ENCODE data around the gene UBALD1.

DNA sequence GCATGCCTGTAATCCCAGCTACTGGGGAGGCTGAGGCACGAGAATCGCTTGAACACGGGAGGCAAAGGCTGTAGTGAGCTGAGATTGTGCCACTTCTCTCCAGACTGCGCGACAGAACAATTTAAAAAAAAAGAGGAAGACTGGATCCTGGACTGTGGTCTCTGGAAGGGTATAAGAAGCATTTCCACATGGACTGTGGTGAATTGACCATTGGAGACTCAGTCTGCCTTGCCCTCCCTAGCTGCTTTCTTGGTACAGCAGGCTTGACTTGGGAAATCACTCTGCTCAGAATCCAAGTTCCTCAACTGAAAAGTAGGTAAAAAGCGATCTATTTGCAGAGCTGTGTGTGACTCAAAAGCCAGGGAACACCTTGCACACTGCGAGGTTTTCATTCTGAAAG is 8.9 kb upstream of the UBALD1 start:
- TF ChIP-seq, protein P1, sequence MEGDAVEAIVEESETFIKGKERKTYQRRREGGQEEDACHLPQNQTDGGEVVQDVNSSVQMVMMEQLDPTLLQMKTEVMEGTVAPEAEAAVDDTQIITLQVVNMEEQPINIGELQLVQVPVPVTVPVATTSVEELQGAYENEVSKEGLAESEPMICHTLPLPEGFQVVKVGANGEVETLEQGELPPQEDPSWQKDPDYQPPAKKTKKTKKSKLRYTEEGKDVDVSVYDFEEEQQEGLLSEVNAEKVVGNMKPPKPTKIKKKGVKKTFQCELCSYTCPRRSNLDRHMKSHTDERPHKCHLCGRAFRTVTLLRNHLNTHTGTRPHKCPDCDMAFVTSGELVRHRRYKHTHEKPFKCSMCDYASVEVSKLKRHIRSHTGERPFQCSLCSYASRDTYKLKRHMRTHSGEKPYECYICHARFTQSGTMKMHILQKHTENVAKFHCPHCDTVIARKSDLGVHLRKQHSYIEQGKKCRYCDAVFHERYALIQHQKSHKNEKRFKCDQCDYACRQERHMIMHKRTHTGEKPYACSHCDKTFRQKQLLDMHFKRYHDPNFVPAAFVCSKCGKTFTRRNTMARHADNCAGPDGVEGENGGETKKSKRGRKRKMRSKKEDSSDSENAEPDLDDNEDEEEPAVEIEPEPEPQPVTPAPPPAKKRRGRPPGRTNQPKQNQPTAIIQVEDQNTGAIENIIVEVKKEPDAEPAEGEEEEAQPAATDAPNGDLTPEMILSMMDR (optimal IDR thresholded peaks at IDR 0.05 in 1 of 3, IDR thresholded peaks at IDR 0.05 in 1 of 3, conservative IDR thresholded peaks at IDR 0.05 in 1 of 3; ENCODE audit: extremely low read depth in 1 of 3, insufficient read depth in 2 of 3, low read length in 3 of 3), result no peak
- no peak for TF ChIP-seq EZH2 (IDR thresholded peaks at IDR 0.05; ENCODE audit: low read length)
